GM12873 (cell line): ENCODE measurements around the gene CIBAR2.
A peak's percentile ranks its signal among the peaks of the same experiment; 100 is the strongest.

ENCODE experiments used
- TF ChIP-seq, protein P1 (sequence below): IDR thresholded peaks from 2 replicates; pipeline ENCODE4 v1.5.1; 2012; ENCODE audit warnings: low read depth, mild to moderate bottlenecking, moderate library complexity, low read length, control low read depth; ENCODE audit not compliant: insufficient read depth; ENCODE audit errors: missing control alignments

CIBAR2 gene

DNA sequence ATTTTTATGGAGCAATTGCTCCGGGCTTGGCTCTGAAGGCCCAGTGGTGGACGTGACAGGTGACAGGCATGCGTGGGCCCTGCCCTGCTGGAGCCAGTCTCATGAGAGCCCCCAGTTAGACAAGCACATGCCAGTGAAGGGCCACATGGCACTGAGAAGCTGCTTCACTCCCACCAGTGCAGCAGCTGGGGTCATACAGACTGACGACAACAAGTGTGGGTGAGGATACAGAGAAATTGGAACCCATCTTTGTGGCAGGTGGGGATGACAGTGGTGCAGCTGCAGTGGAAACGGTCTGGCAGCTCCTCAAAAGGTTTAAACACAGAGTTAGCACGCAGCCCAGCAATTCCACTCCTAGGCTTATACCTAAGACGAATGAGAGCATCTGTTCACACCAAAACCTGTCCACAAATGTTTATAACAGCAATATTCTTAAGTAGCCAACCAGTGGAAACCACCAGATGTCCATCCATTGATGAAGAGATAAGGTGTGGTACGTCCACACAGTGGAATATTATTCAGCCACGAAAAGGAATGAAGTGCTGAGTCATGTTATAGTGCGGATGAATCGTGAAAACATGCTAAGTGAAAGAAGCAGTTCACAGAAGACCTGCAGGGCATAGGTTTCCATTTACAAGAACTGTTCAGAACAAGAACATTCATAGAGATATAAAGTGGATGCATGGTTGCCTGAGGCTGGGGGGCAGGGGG is 12.5 kb upstream of the CIBAR2 start:
- TF ChIP-seq, protein P1, sequence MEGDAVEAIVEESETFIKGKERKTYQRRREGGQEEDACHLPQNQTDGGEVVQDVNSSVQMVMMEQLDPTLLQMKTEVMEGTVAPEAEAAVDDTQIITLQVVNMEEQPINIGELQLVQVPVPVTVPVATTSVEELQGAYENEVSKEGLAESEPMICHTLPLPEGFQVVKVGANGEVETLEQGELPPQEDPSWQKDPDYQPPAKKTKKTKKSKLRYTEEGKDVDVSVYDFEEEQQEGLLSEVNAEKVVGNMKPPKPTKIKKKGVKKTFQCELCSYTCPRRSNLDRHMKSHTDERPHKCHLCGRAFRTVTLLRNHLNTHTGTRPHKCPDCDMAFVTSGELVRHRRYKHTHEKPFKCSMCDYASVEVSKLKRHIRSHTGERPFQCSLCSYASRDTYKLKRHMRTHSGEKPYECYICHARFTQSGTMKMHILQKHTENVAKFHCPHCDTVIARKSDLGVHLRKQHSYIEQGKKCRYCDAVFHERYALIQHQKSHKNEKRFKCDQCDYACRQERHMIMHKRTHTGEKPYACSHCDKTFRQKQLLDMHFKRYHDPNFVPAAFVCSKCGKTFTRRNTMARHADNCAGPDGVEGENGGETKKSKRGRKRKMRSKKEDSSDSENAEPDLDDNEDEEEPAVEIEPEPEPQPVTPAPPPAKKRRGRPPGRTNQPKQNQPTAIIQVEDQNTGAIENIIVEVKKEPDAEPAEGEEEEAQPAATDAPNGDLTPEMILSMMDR, result no peak

DNA sequence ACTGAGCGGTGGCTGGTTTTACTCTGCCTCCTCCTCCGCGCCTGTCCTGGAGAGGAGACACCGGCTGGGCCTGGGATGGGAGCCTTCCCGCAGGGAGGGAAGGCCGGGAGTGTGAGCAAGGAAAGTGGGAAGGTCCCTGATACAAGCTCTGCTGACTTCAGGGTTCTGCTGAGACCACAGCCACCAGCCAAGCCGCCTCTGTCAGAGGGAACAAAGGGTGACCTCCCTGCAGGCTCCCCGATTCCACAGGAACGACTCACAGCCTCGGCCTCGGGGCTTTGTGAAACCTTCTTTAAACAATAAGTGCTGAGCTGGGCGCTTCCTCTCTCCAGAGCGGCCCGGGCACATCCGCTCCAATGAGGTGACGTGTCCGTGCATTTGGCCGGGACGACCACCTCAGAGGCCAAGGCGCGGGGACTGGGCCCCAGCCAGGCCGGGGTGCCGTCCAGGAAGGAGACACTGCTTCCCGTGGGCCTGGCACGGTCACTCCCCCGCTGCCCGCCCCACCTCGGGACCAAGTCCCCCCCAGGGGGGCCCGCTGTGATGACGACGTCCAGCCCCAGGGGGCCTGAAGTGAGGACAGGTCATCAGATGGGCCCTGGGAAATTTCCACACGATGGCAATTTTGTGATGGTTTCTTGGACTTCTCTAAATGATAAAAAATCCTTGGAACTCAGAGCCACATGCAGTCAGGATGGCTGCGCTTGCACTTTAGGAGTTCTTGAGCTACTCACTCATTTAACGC is 11.8 kb upstream of the CIBAR2 start:
- TF ChIP-seq, protein P1, result no peak

DNA sequence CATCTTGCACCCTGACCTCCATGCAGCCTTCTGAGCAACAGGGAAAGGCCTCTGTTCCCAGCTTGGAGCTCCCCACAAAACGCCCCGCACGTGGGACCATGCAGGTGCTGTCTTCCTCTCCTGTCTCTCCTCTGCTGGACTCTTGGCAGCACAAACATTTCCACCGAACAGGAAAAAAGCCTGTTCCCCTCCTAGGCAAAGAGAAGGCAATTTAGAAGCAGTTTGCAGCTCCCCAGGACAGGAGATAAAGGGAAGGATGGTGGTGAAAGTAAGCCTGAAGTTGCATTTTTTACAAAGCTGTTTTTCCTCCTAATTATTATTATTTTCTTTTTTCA is 7.7 kb upstream of the CIBAR2 start:
- TF ChIP-seq, protein P1, result no peak

DNA sequence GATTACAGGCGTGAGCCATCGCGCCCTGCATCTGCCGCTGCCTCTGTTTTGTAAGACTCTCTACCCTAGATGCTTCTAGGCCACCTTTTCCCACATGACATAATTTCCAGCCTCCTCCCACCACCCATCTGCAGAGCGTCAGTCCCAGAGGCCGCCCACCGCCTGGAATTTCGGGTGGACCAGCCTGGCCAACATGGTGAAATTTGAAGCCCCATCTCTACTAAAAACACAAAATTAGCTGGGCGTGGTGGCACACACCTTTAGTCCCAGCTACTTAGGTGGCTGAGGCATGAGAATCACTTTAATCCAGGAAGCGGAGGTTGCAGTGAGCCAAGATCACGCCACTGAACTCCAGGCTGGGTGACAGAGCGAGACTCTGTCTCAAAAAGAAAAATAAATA is 5.1 kb upstream of the CIBAR2 start:
- TF ChIP-seq, protein P1, result no peak

DNA sequence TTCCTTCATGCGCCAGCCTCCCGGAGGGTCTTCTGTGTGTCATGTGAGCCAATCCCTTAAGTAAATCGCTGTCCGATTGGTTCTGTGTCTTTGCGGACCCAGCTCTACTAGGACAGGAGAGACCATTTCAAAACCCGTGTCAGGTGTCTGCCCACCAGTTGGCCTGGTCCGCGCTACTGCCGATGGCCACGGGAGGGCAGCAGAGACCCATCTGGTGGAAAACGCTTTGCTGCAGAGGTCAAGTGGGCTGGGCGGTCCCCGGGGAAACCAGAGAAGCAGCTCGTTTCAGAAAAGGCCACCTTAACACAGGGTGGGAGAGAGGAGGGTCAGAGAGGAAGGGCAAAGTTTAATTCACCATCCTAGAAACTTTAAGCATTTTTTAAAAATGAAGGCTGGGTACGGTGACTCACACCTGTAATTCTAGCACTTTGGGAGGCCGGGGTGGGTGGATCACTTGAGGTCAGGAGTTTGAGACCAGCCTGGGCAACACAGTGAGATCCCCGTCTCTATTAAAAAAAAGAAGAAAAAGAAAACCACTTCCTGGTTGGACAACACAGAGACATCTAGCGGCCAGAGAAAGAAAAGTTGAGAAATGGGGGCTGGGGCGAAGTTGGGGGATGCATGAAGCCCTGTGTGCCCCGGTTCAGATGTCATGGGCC is 2.8 kb upstream of the CIBAR2 start:
- TF ChIP-seq, protein P1, result peak; percentile 98

DNA sequence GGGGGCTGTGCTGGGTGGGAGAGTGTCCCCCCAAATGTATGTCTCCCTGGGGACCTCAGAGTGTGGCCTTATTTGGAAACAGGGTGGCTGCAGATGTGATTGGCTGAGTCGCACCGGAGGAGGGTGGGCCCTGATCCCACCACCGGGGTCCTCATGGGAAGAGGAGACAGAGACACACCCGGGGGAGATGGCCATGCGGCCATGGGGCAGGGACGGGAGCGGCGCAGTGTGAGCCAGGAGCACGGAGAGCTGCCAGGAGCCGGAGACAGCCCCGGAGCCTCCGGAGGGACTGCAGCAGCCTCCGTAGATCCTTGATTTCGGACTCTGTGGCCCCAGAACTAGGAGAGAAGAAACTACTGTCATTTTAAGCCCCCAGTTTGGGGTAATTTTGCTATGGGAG is 1.6 kb upstream of the CIBAR2 start:
- TF ChIP-seq, protein P1, result no peak

DNA sequence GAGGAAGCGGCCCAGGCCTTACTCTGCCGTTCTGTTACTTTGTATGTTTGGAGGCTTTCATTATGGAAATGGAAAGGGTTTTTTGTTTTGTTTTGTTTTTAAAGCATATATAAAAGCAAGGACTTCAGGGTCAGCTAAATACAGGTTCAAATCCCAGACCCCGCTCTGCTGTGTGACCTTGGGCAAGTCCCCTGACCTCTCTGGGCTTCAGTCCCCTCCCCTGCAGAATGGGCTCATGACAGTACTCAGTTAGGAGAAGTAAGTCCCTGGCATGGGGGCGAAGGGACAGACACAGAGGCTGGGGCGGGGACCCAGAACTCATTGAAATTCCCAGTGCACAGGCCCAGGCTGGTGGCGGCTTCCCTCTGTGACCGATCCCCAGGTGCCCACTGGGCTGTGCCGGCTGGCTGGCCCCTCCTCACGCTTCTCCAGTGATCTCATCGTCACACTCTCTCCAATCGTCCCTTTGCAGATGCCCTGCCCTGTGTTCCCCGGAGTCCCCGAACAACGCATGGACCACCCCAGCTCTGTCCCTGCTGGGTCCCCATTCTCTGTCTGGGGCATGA is 979 bp upstream of the CIBAR2 start:
- TF ChIP-seq, protein P1, result no peak
